Measurements from ENCODE around the gene CLSTN3. TPM values are rescaled to one million over a fixed set of nuclear protein-coding genes. Genes with fewer than 3 reads are reported as not detected.

CLSTN3 gene
- total RNA-seq, 1 experiment from 2014 or later = 24.7 TPM

GRCh38 chr12:7101694-7102131 lies 28.5 kb upstream of the CLSTN3 start:
- CTCF ChIA-PET = interaction anchor here (0.9 to 2.0 kb wide), 2 partner anchors 11 to 43 kb away, joined by 3 to 7 read pairs; no protein-coding TSS in a partner anchor

More at GRCh38 chr12:7101694-7102131, 28.5 kb upstream of the CLSTN3 start:
- no peak overlapping the region for H3K4me3 Mint-ChIP-seq
- no peaks in the 10 kb centered on the region for H3K27me3 Mint-ChIP-seq (ENCODE audit: low read depth)
- DNase-seq (ENCODE audit: low spot score) (no peak), ATAC-seq (no peak)
- POLR2A ChIA-PET = no interaction called here
- H3K27ac Mint-ChIP-seq = no peak overlapping the region
- TF ChIP-seq ARID4B (CRISPR knock-in tag; IDR thresholded peaks at IDR 0.05; ENCODE audit: borderline replicate concordance) (no peak), ZNF425 (CRISPR knock-in tag; conservative IDR thresholded peaks at IDR 0.05) (no peak), ZNF317 (CRISPR knock-in tag; IDR thresholded peaks at IDR 0.05; ENCODE audit: borderline replicate concordance, low read depth) (no peak), SOX15 (CRISPR knock-in tag; IDR thresholded peaks at IDR 0.05) (no peak), TP53 (CRISPR knock-in tag; IDR thresholded peaks at IDR 0.05) (no peak), E2F4 (CRISPR knock-in tag; IDR thresholded peaks at IDR 0.05; ENCODE audit: borderline replicate concordance, low read depth) (no peak), JUN (CRISPR knock-in tag; IDR thresholded peaks at IDR 0.05) (no peak), USF1 (CRISPR knock-in tag; IDR thresholded peaks at IDR 0.05) (no peak), NR2C2 (CRISPR knock-in tag; IDR thresholded peaks at IDR 0.05) (no peak), FOXJ3 (CRISPR knock-in tag; IDR thresholded peaks at IDR 0.05; ENCODE audit: borderline replicate concordance) (no peak), TEAD4 (CRISPR knock-in tag; IDR thresholded peaks at IDR 0.05) (no peak), ZNF423 (CRISPR knock-in tag; IDR thresholded peaks at IDR 0.05) (no peak)
- TF ChIP-seq, protein P1, sequence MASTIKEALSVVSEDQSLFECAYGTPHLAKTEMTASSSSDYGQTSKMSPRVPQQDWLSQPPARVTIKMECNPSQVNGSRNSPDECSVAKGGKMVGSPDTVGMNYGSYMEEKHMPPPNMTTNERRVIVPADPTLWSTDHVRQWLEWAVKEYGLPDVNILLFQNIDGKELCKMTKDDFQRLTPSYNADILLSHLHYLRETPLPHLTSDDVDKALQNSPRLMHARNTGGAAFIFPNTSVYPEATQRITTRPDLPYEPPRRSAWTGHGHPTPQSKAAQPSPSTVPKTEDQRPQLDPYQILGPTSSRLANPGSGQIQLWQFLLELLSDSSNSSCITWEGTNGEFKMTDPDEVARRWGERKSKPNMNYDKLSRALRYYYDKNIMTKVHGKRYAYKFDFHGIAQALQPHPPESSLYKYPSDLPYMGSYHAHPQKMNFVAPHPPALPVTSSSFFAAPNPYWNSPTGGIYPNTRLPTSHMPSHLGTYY (CRISPR knock-in tag; IDR thresholded peaks at IDR 0.05) = no peak
- peaks cover 12% of the 10 kb centered on the region for H3K9me3 Mint-ChIP-seq
- peaks cover 27% of the 10 kb centered on the region for H3K36me3 Mint-ChIP-seq
- no peaks in the 10 kb centered on the region for H3K4me1 Mint-ChIP-seq
